GM18520 (cell line): ENCODE measurements around the gene COG4.
A peak's percentile ranks its signal among the peaks of the same experiment; 100 is the strongest.

Experiments
- ATAC-seq: cut with Tn5 transposase; IDR thresholded peaks from one replicate; pipeline ENCODE4 v1.9.1; 2021; ENCODE audit not compliant: unreplicated experiment

COG4 gene

DNA sequence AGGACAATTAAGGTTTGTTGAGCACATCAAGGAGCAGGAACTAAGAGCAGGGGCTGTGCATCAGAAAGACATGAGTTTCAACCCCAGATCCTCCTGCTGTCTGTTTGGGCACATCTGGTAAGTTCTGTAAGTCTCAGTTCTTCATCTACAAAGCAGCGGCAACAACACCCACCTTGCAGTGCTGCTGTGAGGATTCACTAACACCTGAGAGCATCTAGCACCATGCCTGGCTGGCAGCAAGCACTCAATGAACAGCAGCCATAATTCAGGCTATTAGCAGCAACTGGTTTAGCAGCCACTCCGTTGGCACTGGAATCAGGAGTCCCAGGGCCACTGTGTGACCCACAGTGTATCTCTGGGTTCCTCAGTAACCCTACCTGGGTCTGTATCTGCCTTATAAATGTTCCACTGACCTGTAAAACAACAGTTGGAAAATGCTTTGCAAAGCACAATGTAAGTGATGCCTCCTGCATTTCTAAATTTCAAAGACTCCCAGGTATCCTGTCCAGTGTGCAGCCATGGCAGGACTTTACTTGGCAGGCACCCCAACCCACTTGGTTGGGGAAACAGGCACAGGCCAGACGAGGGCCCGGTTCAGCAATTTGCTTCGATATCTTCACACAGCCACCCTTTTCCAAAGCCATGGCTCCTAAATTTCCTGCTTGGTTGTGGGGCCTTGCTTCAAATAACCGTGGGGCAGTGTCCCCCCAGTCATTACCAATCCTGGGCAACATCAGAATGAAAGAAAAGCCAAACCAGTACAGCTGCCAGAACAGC, 88.7 kb downstream of the COG4 start:
- no peak for ATAC-seq

DNA sequence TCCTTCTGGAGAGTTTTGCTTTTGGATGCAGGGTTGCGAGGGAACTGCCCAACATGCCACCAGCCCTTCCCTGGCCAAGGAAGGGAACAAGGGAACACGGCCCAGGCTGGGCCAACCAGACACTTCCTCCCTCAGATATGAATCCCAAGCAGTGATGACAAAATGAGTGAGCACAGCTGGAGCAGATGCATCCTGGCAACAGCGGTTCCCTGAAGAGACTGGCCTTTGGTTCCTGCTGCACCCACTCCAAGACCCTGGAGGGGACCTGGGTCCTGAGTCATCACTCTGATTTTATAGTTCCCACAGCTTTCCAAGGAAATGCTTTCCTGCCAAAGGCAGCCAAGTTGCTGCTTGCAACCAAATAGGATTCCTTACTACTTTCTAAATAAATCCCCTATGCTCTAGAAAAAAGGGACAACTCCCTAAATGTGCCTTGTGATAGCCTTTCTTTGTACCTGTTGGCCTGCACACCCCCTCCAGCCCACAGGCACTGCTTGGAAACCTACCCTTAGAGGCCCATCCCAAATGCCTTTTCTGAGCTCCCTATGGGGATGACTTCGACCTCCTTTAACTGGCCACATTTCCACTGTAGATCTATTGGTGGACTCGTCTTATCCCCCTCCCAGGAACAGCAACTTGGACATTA, 89.8 kb downstream of the COG4 start:
- ATAC-seq: no peak

DNA sequence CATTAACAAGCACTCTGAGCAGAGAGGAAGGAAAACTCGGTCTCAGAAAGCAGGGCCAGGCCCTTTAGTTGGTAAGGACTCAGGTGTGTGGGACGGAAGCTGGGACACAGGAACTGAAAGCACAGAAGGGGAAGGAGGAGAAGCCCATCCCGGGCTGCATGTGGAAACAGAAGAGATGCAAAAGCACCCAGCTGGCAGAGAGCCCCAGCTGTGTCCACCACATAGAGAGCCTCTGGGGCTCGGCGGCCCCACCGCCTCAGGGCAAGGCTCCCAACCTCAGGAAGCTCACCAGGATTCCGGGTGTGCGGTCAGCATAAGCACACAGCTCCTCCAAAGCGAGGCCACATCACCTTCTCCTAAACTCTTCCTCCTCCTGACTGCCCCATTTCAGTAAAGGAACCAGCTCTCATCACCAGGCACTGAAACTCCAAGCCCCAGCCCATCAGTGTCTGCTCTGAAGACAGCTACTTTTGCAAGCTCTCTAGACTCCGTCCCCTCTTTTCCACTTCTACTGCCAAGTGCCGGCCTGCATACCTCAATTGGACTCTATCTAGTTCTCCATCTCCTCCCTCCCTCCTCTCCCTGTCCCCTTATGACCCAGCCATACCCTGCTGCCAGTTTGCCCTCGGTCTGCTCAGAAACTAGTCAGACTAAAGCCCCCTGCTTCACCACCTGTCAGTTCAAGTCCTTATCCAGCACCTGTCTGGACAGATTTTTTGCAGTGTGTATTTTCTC, 90.5 kb downstream of the COG4 start:
- no peak for ATAC-seq

DNA sequence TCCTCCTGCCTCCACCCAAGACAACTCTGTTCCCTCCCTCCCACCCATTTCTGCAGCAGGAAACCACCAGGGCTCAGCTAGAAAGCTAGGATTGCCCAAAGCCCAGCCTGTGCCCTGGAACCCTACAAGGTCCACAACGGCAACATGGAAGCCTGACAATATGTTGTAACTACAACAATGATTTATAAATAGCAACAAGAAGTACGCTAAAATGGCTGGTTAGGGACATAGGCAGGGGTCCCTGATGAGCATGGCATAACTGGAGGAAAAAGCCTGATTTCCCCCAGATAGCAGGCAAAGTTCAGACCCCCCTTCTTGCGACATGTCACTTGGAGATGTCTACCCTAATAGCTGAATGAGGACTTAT, 91.0 kb downstream of the COG4 start:
- no peak for ATAC-seq

DNA sequence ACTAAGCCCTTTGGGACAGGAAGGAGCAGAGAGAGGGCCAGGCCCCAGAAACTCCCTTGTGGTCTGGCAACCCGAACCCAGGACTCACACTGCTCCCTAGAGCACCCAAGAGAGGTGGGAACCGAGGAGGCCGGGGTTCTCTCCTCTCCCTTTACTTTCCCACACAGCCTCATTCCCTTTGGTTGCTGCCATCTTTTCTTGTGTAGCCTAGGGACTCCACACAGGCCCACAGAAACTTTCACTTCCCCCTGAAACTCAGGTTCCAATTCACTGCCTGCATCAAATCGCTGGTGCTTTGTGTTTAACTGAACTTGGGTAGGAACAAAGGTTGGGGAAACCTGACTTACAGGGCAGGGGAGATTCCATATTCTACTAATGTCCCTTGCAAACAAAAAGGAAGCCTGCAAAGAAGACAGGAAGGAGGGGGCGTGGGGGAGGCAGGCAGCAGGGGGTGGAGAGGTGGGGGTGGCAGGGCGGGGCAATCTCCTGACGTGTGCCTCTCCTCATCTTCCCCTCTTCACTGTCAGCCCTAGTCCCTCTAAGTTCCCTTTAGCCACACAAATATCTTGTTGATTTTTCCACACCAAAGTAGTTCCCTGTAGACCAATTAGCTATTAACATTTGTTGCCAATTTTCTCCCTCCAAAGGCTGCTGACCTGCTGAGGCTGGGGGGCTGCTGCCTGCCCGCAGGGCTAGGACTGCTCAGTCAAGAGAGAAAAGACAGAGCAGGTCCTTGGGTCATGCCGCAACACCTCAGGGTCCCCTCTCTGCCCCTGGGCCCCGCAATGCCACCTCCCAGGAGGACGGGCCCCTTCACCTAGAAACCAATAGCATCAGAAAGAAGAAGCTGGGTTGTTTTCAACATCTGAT, 92.5 kb downstream of the COG4 start:
- peak; percentile 41 for ATAC-seq
